Medulla oblongata (tissue), 1 donor: ENCODE data around the gene FAM24A.
A peak's percentile ranks its signal among the peaks of the same experiment; 100 is the strongest.

Source experiments
- DNase-seq: peaks from one replicate; pipeline ENCODE4 v3.0.0-alpha.2; 2015; ENCODE audit errors: extremely low spot score

The FAM24A gene

GRCh38 chr10:122930140-122930539, 19.7 kb downstream of the FAM24A start:
- DNase-seq, result no peak

DNA sequence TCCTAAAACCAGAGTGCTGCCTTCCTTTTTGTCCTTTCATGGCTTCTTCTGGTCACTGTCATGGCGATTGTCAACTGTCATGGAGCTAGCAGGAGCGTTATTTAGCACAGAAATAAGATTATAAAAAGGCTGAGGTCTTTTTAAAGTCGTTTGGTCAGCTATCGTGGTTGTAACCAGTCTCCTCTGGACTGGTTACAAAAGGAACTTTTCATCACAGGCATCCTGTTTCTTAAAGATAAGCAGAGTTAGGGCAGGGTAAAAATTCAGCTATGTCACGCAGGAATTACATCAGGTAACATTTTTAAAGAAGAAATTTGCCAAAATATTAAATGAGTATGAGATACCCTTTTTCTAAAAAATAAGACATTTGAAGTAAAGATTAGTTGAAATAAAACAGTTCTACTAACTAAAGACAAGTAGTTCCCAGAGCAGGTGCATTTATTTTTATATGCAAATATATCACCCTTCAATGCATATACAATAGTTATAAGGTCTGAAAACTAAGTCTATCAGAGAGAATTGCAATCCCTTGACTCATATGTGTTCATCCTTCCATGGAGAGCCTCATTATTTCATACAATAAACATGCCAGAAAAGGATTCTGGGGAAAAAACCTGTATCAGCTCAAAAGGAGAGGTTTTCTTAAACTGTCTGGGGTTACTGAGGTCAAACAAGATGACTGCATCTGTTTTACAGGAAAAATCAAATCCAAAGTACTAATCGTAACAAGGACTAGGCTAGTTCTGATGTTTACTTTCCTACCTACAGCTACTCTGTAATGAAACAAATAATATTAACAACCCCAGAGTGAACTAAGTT, 20.9 kb downstream of the FAM24A start:
- no peak for DNase-seq

GRCh38 chr10:122939133-122939855, 28.9 kb downstream of the FAM24A start:
- no peak for DNase-seq

DNA sequence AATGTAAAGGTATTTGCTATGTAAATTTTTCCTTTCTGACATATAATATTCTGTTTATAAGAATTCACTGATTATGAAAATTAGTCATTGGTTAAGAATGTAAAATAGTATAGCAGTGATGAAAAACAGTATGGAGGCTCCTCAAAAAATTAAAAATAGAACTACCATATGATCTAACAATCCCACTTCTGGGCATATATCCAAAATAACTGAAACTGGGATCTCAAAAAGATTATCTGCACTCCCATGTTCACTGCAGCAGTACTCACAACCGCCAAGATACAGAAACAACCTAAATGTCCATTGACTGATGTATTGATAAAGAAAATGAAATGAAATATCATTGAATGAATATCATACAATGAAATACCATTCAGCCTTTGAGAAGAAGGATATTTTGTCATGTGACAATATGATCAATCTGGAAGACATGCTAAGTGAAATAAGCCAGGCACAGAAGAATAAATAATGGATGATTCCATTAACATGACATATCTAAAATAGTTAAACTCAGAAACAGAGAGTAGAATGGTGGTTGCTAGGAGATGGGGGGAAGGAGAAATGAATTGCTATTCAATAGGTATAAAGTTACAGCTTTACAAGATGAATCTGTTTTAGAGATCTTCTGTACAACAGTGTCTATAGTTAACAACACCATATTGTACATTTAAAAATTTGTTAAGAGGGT, 29.6 kb downstream of the FAM24A start:
- no peak for DNase-seq

DNA sequence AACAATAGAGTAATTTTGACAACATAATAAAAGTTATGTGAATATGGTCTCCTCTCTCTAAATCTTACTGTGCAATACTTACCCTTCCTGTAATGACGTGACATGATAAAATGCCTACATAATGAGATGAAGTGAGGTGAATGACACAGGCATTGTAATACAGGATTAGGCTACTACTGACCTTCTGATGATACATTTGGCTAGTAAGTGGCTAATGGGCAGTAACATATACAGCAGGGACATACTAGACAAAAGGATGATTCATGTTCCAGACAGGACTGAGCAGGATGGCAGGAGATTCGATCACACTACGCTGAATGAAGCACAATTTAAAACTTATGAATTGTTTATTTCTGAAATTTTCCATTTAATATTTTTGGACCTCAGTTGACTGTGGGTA, 38.9 kb downstream of the FAM24A start:
- DNase-seq, result no peak

DNA sequence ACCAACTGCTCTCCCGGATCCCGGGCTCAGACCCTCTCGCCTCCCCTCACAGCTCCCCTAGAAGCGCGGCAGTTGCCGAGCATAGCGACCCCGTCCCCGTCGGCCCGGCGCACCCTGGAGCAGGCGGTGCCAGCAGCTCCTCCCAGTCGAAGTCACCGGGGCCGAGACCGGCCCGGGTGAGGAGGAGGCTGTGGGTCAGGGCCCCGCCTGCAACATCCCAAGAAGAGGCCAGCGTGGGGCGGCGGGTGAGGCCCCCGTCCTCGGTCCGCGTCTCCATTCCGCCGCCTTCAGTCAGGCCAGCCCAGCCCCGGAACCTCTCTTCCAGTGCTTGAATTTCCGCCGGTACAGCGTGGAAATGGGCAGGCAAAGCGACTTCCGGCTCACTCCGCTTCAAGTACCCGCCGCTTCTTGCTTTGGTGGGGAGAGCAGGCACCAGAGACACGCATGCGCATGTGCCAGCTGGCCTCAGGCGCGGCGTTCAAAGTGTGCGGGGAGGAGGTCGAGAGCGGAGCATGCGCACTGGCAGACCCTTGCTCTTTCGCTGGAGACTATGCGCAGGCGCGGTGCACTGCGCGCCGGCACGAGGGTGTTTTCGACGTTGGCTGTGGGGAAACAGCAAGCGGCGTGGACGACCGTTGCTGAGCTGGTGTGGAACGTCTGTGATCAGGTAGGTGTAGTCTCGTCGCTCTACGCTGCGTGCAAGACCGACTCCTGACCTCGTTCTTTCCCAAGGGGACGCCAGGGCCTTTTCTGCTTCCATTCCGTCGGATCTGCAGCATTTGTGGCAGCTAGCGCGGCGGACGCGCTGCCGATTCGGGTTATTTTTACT, 43.7 kb downstream of the FAM24A start, which contains the start of gene C10orf88:
Gene C10orf88 (minus strand): TSS at position 326 of the 829 bp plus-strand sequence. CDS start 49 bp downstream, at position 277.
- peak; percentile 98 for DNase-seq

- DNase-seq, result peak; percentile 4
These were observed 44.3 kb downstream of the FAM24A start for GRCh38 chr10:122954731-122955050.

GRCh38 chr10:122955892-122956291, 45.5 kb downstream of the FAM24A start:
- DNase-seq, result no peak

GRCh38 chr10:122957474-122957873, 47.1 kb downstream of the FAM24A start:
- DNase-seq, result no peak

GRCh38 chr10:122962405-122962804, 52.0 kb downstream of the FAM24A start:
- DNase-seq, result no peak
